HEK293 (cell line): ENCODE results near the gene ELL.

Experiments used
- CTCF ChIA-PET: fragments of 350-600 bp; formaldehyde crosslinking; extraction: SDS; loops from one replicate; lab custom pipeline; 2021; ENCODE audit warnings: antibody characterized with exemption; lab: Yijun Ruan, JAX
- POLR2A ChIA-PET: fragments of 300-600 bp; formaldehyde crosslinking; extraction: SDS; loops from one replicate; lab custom pipeline; 2020; ENCODE audit warnings: antibody characterized with exemption, inconsistent platforms; lab: Yijun Ruan, JAX
- H3K27ac ChIP-seq: fragments of 200-500 bp; sonication (Bioruptor generic); 2 replicates; pipeline ENCODE4 v1.5.1; 2014; ENCODE audit warnings: low read depth, low read length, control low read depth, inconsistent platforms; ENCODE audit errors: extremely low read depth
- H3K36me3 ChIP-seq, 2 experiments: fragments of 200-500 bp in 1 of 2; sonication (Bioruptor generic) in 1 of 2; 1 replicate in 1 of 2; 2 replicates in 1 of 2; pipeline ENCODE4 v1.5.1; 2014 to 2017; ENCODE audit warnings: inconsistent platforms in 2 of 2, low read length in 2 of 2; ENCODE audit not compliant: control insufficient read depth in 2 of 2, insufficient read depth in 1 of 2
- H3K4me1 ChIP-seq: fragments of 200-500 bp; sonication (Bioruptor generic); 2 replicates; pipeline ENCODE4 v1.5.1; 2014; ENCODE audit warnings: mild to moderate bottlenecking, low read length, inconsistent platforms; ENCODE audit not compliant: control insufficient read depth, insufficient read depth
- H3K4me3 ChIP-seq: 2 replicates; pipeline ENCODE4 v1.5.1; 2011; ENCODE audit warnings: low read depth, mild to moderate bottlenecking, control low read depth, low read length, moderate library complexity
- H3K9me3 ChIP-seq: fragments of 200-500 bp; sonication (Bioruptor generic); 2 replicates; pipeline ENCODE4 v1.5.1; 2014; ENCODE audit warnings: low read depth, low read length, inconsistent platforms; ENCODE audit not compliant: control insufficient read depth, insufficient read depth
- GLI2 ChIP-seq: fragments of 450-650 bp; formaldehyde crosslinking; IDR thresholded peaks from 2 replicates; pipeline ENCODE4; 2017; ENCODE audit warnings: missing biosample characterization, missing genetic modification characterization, low read depth, borderline replicate concordance
- GLIS1 ChIP-seq: fragments of 450-650 bp; formaldehyde crosslinking; IDR thresholded peaks from 2 replicates; pipeline ENCODE4 v1.5.1; 2016; ENCODE audit warnings: missing biosample characterization, missing genetic modification characterization
- HOXA7 ChIP-seq: sonication (generic); formaldehyde crosslinking; IDR thresholded peaks from 2 replicates; pipeline ENCODE4 v1.8.1; 2022; ENCODE audit warnings: missing genetic modification reagents, borderline replicate concordance
- INSM2 ChIP-seq: fragments of 450-650 bp; formaldehyde crosslinking; IDR thresholded peaks from 2 replicates; pipeline ENCODE4 v1.5.1; 2016; ENCODE audit warnings: missing biosample characterization, missing genetic modification characterization
- KLF10 ChIP-seq: fragments of 450-650 bp; IDR thresholded peaks from 2 replicates; pipeline ENCODE4 v1.5.1; 2018; ENCODE audit warnings: missing biosample characterization, mild to moderate bottlenecking, missing genetic modification characterization
- KLF9 ChIP-seq: fragments of 450-650 bp; formaldehyde crosslinking; IDR thresholded peaks from 2 replicates; pipeline ENCODE4 v1.5.1; 2016; ENCODE audit warnings: missing biosample characterization, missing genetic modification characterization, low read depth
- PRDM1 ChIP-seq: fragments of 450-650 bp; formaldehyde crosslinking; IDR thresholded peaks from 2 replicates; pipeline ENCODE4; 2016; ENCODE audit warnings: missing biosample characterization, missing genetic modification characterization
- PRDM4 ChIP-seq: fragments of 450-650 bp; formaldehyde crosslinking; IDR thresholded peaks from 2 replicates; pipeline ENCODE4 v1.5.1; 2017; ENCODE audit warnings: missing biosample characterization, missing genetic modification characterization
- SP2 ChIP-seq: fragments of 450-650 bp; formaldehyde crosslinking; IDR thresholded peaks from 2 replicates; pipeline ENCODE4 v1.5.1; 2016; ENCODE audit warnings: missing biosample characterization, missing genetic modification characterization
- WT1 ChIP-seq: fragments of 450-650 bp; formaldehyde crosslinking; IDR thresholded peaks from 2 replicates; pipeline ENCODE4 v1.5.1; 2016; ENCODE audit warnings: missing biosample characterization, missing genetic modification characterization
- ZBTB26 ChIP-seq: fragments of 450-650 bp; formaldehyde crosslinking; optimal IDR thresholded peaks from 2 replicates; pipeline ENCODE3; 2016; ENCODE audit warnings: missing biosample characterization, mild to moderate bottlenecking, missing genetic modification characterization
- ZIC2 ChIP-seq: fragments of 450-650 bp; formaldehyde crosslinking; IDR thresholded peaks from 2 replicates; pipeline ENCODE4 v1.5.1; 2016; ENCODE audit warnings: missing biosample characterization, missing genetic modification characterization
- ZNF274 ChIP-seq, 2 experiments: fragments of 200-500 bp in 1 of 2; fragments of 450-650 bp in 1 of 2; sonication (Bioruptor generic) in 1 of 2; formaldehyde crosslinking in 1 of 2; IDR thresholded peaks; 2 replicates each; pipeline versions ENCODE4 v1.5.1 to v1.6.1; 2014 to 2016; ENCODE audit warnings: borderline replicate concordance in 1 of 2, inconsistent platforms in 1 of 2, low read length in 1 of 2, missing biosample characterization in 1 of 2, missing genetic modification characterization in 1 of 2
- ZNF350 ChIP-seq: fragments of 450-650 bp; formaldehyde crosslinking; IDR thresholded peaks from 2 replicates; pipeline ENCODE4 v1.5.0; 2017; ENCODE audit warnings: missing biosample characterization, mild to moderate bottlenecking, missing genetic modification characterization
- ZNF610 ChIP-seq: fragments of 450-650 bp; formaldehyde crosslinking; IDR thresholded peaks from 2 replicates; pipeline ENCODE4 v1.5.1; 2016; ENCODE audit warnings: missing biosample characterization, missing genetic modification characterization, borderline replicate concordance
- ZNF623 ChIP-seq: fragments of 450-650 bp; formaldehyde crosslinking; IDR thresholded peaks from 2 replicates; pipeline ENCODE4 v1.5.1; 2016; ENCODE audit warnings: missing biosample characterization, missing genetic modification characterization
- ZNF701 ChIP-seq: fragments of 450-650 bp; formaldehyde crosslinking; IDR thresholded peaks from 2 replicates; pipeline ENCODE4 v1.5.1; 2016; ENCODE audit warnings: missing biosample characterization, missing genetic modification characterization
- TF ChIP-seq, protein P1 (sequence below): fragments of 450-650 bp; formaldehyde crosslinking; IDR thresholded peaks from 2 replicates; pipeline ENCODE4 v1.5.1; 2017; ENCODE audit warnings: missing biosample characterization, missing genetic modification characterization
- TF ChIP-seq, protein P2 (sequence below): fragments of 450-650 bp; formaldehyde crosslinking; IDR thresholded peaks from 2 replicates; pipeline ENCODE4 v1.5.1; 2016; ENCODE audit warnings: missing biosample characterization, missing genetic modification characterization
- TF ChIP-seq, protein P3 (sequence below): fragments of 450-650 bp; IDR thresholded peaks from 2 replicates; pipeline ENCODE4 v1.5.1; 2018; ENCODE audit warnings: missing biosample characterization, mild to moderate bottlenecking, missing genetic modification characterization

Gene ELL

DNA sequence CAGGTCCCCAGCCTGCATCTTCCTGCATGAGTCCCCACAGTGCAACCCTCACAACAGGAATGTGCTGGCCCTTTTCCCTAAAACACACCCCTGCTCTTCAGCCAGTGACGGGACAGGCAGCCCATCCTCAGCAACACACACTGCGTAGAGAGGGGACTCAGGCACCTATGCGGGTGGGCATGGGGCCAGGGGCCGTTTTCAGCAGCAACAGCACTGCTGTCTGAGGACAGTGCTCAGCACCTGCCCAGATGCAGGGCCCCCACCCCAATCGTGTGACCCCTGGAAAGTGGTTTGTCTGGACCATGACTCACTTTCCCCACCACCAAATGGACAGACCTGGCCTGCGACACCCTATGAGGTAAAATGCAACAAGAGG, 55.9 kb downstream of the ELL start (continued):
- TF ChIP-seq ZBTB26 (tag by site-specific recombination): no peak
- no peak for TF ChIP-seq ZNF350 (tag by site-specific recombination)
- TF ChIP-seq GLI2 (tag by site-specific recombination): no peak
- no peak for TF ChIP-seq PRDM4 (tag by site-specific recombination)
- TF ChIP-seq, protein P1, sequence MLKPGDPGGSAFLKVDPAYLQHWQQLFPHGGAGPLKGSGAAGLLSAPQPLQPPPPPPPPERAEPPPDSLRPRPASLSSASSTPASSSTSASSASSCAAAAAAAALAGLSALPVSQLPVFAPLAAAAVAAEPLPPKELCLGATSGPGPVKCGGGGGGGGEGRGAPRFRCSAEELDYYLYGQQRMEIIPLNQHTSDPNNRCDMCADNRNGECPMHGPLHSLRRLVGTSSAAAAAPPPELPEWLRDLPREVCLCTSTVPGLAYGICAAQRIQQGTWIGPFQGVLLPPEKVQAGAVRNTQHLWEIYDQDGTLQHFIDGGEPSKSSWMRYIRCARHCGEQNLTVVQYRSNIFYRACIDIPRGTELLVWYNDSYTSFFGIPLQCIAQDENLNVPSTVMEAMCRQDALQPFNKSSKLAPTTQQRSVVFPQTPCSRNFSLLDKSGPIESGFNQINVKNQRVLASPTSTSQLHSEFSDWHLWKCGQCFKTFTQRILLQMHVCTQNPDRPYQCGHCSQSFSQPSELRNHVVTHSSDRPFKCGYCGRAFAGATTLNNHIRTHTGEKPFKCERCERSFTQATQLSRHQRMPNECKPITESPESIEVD (tag by site-specific recombination): no peak
- TF ChIP-seq KLF9 (tag by site-specific recombination): no peak

- no peak overlapping the region for H3K27ac ChIP-seq
- TF ChIP-seq GLIS1 (tag by site-specific recombination) (peak; percentile 14; the same call in 1 of the 2 replicates), KLF10 (tag by site-specific recombination) (no peak)
- TF ChIP-seq, all 188 proteins: peak for 1
- ChIA-PET POLR2A (no interaction called here), CTCF (interaction anchor here (0.6 to 2.5 kb wide), 4 partner anchors 9 to 25 kb away, joined by 3 to 6 read pairs (median 5); no protein-coding TSS in a partner anchor)
- H3K4me1 ChIP-seq: peaks cover 4% of the 10 kb centered on the region; the same call in 1 of the 2 replicates
- no peaks in the 10 kb centered on the region for H3K9me3 ChIP-seq
- H3K36me3 ChIP-seq: peaks cover 0 to 13% of the 10 kb centered on the region in 2 experiments; a peak in 2 of 3 replicates
- H3K4me3 ChIP-seq: no peak overlapping the region
These were observed 56.5 kb downstream of the ELL start for GRCh38 chr19:18465214-18465963.

DNA sequence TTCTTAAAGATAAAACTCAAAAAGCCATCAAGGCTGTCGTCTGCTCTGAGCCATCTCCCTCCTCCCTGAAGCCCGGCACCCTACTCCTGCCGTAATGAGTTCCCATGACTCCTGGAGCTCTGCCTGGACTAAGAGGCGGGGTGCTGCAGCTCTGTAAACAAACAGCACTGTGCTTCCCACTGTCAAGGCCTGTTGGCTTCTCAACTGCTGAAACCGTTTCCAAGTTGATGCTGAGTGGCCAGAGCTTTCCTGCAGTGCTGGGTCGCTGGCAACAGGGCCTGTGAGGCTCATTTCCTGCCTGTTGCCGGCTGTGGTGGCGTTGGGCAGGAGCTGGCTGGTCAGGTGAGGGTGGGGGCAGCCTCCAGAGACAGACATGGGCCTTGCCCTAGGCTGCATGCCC, 57.2 kb downstream of the ELL start:
- H3K4me3 ChIP-seq: no peak overlapping the region
- peaks cover 4% of the 10 kb centered on the region; the same call in 1 of the 2 replicates for H3K4me1 ChIP-seq
- H3K36me3 ChIP-seq: peaks cover 0 to 21% of the 10 kb centered on the region in 2 experiments; a peak in 2 of 3 replicates
- ChIA-PET CTCF (interaction anchor here (1.0 to 1.1 kb wide), 2 partner anchors 13 to 15 kb away, joined by 3 to 6 read pairs; no protein-coding TSS in a partner anchor), POLR2A (no interaction called here)
- H3K9me3 ChIP-seq: no peaks in the 10 kb centered on the region
- H3K27ac ChIP-seq: no peak overlapping the region; the same call in 1 of the 2 replicates
- no peak for TF ChIP-seq ZNF610 (tag by site-specific recombination)
- no peak for TF ChIP-seq ZNF623 (tag by site-specific recombination)
- TF ChIP-seq ZNF701 (tag by site-specific recombination): no peak
- TF ChIP-seq PRDM1 (tag by site-specific recombination): no peak
- TF ChIP-seq, protein P2, sequence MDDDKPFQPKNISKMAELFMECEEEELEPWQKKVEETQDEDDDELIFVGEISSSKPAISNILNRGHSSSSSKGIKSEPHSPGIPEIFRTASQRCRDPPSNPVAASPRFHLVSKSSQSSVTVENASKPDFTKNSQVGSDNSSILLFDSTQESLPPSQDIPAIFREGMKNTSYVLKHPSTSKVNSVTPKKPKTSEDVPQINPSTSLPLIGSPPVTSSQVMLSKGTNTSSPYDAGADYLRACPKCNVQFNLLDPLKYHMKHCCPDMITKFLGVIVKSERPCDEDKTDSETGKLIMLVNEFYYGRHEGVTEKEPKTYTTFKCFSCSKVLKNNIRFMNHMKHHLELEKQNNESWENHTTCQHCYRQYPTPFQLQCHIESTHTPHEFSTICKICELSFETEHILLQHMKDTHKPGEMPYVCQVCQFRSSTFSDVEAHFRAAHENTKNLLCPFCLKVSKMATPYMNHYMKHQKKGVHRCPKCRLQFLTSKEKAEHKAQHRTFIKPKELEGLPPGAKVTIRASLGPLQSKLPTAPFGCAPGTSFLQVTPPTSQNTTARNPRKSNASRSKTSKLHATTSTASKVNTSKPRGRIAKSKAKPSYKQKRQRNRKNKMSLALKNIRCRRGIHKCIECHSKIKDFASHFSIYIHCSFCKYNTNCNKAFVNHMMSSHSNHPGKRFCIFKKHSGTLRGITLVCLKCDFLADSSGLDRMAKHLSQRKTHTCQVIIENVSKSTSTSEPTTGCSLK: no peak
- TF ChIP-seq SP2: no peak
- TF ChIP-seq HOXA7 (CRISPR knock-in tag): no peak
- TF ChIP-seq, protein P3, sequence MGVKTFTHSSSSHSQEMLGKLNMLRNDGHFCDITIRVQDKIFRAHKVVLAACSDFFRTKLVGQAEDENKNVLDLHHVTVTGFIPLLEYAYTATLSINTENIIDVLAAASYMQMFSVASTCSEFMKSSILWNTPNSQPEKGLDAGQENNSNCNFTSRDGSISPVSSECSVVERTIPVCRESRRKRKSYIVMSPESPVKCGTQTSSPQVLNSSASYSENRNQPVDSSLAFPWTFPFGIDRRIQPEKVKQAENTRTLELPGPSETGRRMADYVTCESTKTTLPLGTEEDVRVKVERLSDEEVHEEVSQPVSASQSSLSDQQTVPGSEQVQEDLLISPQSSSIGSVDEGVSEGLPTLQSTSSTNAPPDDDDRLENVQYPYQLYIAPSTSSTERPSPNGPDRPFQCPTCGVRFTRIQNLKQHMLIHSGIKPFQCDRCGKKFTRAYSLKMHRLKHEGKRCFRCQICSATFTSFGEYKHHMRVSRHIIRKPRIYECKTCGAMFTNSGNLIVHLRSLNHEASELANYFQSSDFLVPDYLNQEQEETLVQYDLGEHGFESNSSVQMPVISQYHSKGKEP (tag by site-specific recombination): no peak
- no peak for TF ChIP-seq WT1 (tag by site-specific recombination)
- no peak for TF ChIP-seq ZNF274 (IDR thresholded peaks at IDR 0.05; ENCODE audit: low read length)
- TF ChIP-seq ZNF274 (tag by site-specific recombination; IDR thresholded peaks at IDR 0.05; ENCODE audit: borderline replicate concordance): no peak
- peak; percentile 99 for TF ChIP-seq ZIC2
- no peak for TF ChIP-seq INSM2
